IMR-90 (cell line): ENCODE measurements around the gene COL15A1. TPM values are rescaled to one million over a fixed set of nuclear protein-coding genes. Genes with fewer than 3 reads are reported as not detected.

Experiments
- ATAC-seq: fragments of 200-7000 bp; cut with Tn5 transposase; 2 replicates; pipeline ENCODE4 v1.9.1; 2020; ENCODE audit warnings: low read depth, mild to moderate bottlenecking, moderate library complexity
- BruUV-seq: library from RNA; stranded (reverse); fragments of 400-500 nt; replicated peaks from 2 replicates; lab custom pipeline; 2021; lab: Mats Ljungman, UMichigan
- CTCF ChIA-PET: fragments of 300-600 bp; formaldehyde crosslinking; extraction: SDS; loops from one replicate; lab custom pipeline; 2021; ENCODE audit warnings: antibody characterized with exemption; lab: Yijun Ruan, JAX
- POLR2A ChIA-PET: fragments of 300-600 bp; sonication (Branson Sonifier 250); formaldehyde crosslinking; loops from one replicate; lab custom pipeline; 2022; ENCODE audit warnings: antibody characterized with exemption; ENCODE audit not compliant: unreplicated experiment; lab: Charles Lee
- DNase-seq: peaks from one replicate; pipeline ENCODE4 v3.0.0; 2013
- H2AFZ ChIP-seq: replicated peaks from 2 replicates; pipeline ENCODE3; 2013; ENCODE audit warnings: low read length, mild to moderate bottlenecking; ENCODE audit not compliant: poor library complexity
- H2AK5ac ChIP-seq: 2 replicates; pipeline ENCODE4 v1.6.1; 2013; ENCODE audit warnings: low read depth, low read length, inconsistent platforms
- H2AK9ac ChIP-seq: replicated peaks from 2 replicates; pipeline ENCODE3; 2013; ENCODE audit warnings: mild to moderate bottlenecking, low read depth, low read length, moderate library complexity; ENCODE audit not compliant: poor library complexity
- H2BK120ac ChIP-seq: 2 replicates; pipeline ENCODE4 v1.6.1; 2013; ENCODE audit warnings: low read depth, low read length, inconsistent platforms
- H2BK15ac ChIP-seq: 3 replicates; pipeline ENCODE4 v1.6.1; 2013; ENCODE audit warnings: low read depth, low read length, inconsistent platforms
- H2BK20ac ChIP-seq: 2 replicates; pipeline ENCODE4 v1.6.1; 2013; ENCODE audit warnings: low read depth, mild to moderate bottlenecking, inconsistent platforms, low read length, moderate library complexity
- H2BK5ac ChIP-seq: 2 replicates; pipeline ENCODE4 v1.6.1; 2013; ENCODE audit warnings: mild to moderate bottlenecking, low read depth, low read length, inconsistent platforms; ENCODE audit not compliant: poor library complexity, severe bottlenecking
- H3K14ac ChIP-seq: replicated peaks from 2 replicates; pipeline ENCODE4 v1.6.1; 2013; ENCODE audit warnings: low read depth, low read length, inconsistent platforms
- H3K18ac ChIP-seq: 2 replicates; pipeline ENCODE4 v1.6.1; 2013; ENCODE audit warnings: low read depth, low read length, control low read depth
- H3K23ac ChIP-seq: 2 replicates; pipeline ENCODE4 v1.6.1; 2013; ENCODE audit warnings: low read depth, low read length, inconsistent platforms
- H3K27ac ChIP-seq: 2 replicates; pipeline ENCODE4 v1.5.1; 2013; ENCODE audit warnings: mild to moderate bottlenecking, control low read depth, low read length; ENCODE audit not compliant: insufficient read depth
- H3K27me3 ChIP-seq: 2 replicates; pipeline ENCODE4 v1.6.1; 2013; ENCODE audit warnings: low read length; ENCODE audit not compliant: control insufficient read depth, insufficient read depth
- H3K36me3 ChIP-seq: 2 replicates; pipeline ENCODE4 v1.6.1; 2013; ENCODE audit warnings: low read length, mixed read lengths; ENCODE audit not compliant: control insufficient read depth, insufficient read depth
- H3K4ac ChIP-seq: 2 replicates; pipeline ENCODE4 v1.6.1; 2013; ENCODE audit warnings: low read depth, low read length, inconsistent platforms
- H3K4me1 ChIP-seq: 2 replicates; pipeline ENCODE4 v1.6.1; 2013; ENCODE audit warnings: low read length, mixed read lengths; ENCODE audit not compliant: control insufficient read depth, insufficient read depth
- H3K4me2 ChIP-seq: 2 replicates; pipeline ENCODE4 v1.6.1; 2013; ENCODE audit warnings: low read depth, mild to moderate bottlenecking, control low read depth, low read length, moderate library complexity
- H3K4me3 ChIP-seq: 2 replicates; pipeline ENCODE4 v1.5.1; 2013; ENCODE audit warnings: low read depth, mild to moderate bottlenecking, control low read depth, low read length, moderate library complexity; ENCODE audit not compliant: insufficient read depth
- H3K56ac ChIP-seq: 2 replicates; pipeline ENCODE4 v1.6.1; 2013; ENCODE audit warnings: low read length, inconsistent platforms; ENCODE audit not compliant: insufficient read depth; ENCODE audit errors: extremely low read depth
- H3K79me1 ChIP-seq, 2 experiments: 2 replicates each; pipeline ENCODE4 v1.6.1; 2013; ENCODE audit warnings: low read length in 2 of 2, inconsistent platforms in 1 of 2, low read depth in 1 of 2
- H3K9ac ChIP-seq: 2 replicates; pipeline ENCODE4 v1.6.1; 2013; ENCODE audit warnings: low read depth, low read length, control low read depth
- H3K9me1 ChIP-seq: 2 replicates; pipeline ENCODE4 v1.6.1; 2013; ENCODE audit warnings: low read length, inconsistent platforms; ENCODE audit not compliant: insufficient read depth
- H3K9me3 ChIP-seq: 2 replicates; pipeline ENCODE4 v1.6.1; 2013; ENCODE audit warnings: low read length; ENCODE audit not compliant: control insufficient read depth, insufficient read depth
- H4K20me1 ChIP-seq: 2 replicates; pipeline ENCODE4 v1.6.1; 2013; ENCODE audit warnings: low read length, inconsistent platforms; ENCODE audit not compliant: insufficient read depth
- H4K5ac ChIP-seq: 2 replicates; pipeline ENCODE4 v1.6.1; 2013; ENCODE audit warnings: mild to moderate bottlenecking, low read depth, low read length, control low read depth
- H4K8ac ChIP-seq, 2 experiments: 2 replicates each; pipeline ENCODE4 v1.6.1; 2013; ENCODE audit warnings: low read depth in 2 of 2, low read length in 2 of 2, control low read depth in 1 of 2, inconsistent platforms in 1 of 2
- H4K91ac ChIP-seq: 2 replicates; pipeline ENCODE4 v1.6.1; 2013; ENCODE audit warnings: low read depth, low read length, inconsistent platforms; ENCODE audit not compliant: insufficient read depth
- FOS ChIP-seq: fragments of 150-350 bp; IDR thresholded peaks from 2 replicates; pipeline ENCODE4 v1.6.1; 2016; ENCODE audit warnings: low read depth, low read length
- USF2 ChIP-seq: fragments of 150-350 bp; IDR thresholded peaks from 2 replicates; pipeline ENCODE4 v1.6.1; 2017; ENCODE audit warnings: mild to moderate bottlenecking, antibody characterized with exemption, low read length, low read depth
- WGBS, 2 experiments: methylation state at CpG; one replicate each; pipeline versions ENCODE4 v1.1.5 to v1.1.7; 2013; ENCODE audit warnings: missing lambda C conversion rate in 2 of 2; ENCODE audit not compliant: insufficient read length in 1 of 2; ENCODE audit errors: extremely low coverage in 2 of 2; 5-methylcytosine and 5-hydroxymethylcytosine counted together
- dilution Hi-C: fragments of 300-500 bp; cut with HindIII; formaldehyde crosslinking; loops from one replicate; pipeline ENCODE4 v1.14.3; 2018; ENCODE audit warnings: low sequenced_read_pairs; ENCODE audit not compliant: unreplicated experiment
- in situ Hi-C: fragments of 300-500 bp; cut with MboI; formaldehyde crosslinking; loops from 3 replicates; pipeline ENCODE4 v1.14.3; 2019; ENCODE audit warnings: low sequenced_read_pairs, inconsistent platforms, mixed read lengths
- intact Hi-C: fragments of 100-400 bp; cut with micrococcal nuclease; formaldehyde crosslinking; loops from 2 replicates; pipeline ENCODE4 v1.10.0; 2022
- polyA plus RNA-seq, 3 experiments: library from polyadenylated mRNA; depleted of rRNA; stranded (reverse); fragments of >200 nt; gene quantifications; 2 replicates each; pipeline ENCODE4 v1.2.3, GENCODE V29; 2012; ENCODE audit warnings: low replicate concordance in 1 of 3
- total RNA-seq: library from RNA; depleted of rRNA; stranded (reverse); fragments of >200 nt; gene quantifications from 2 replicates; pipeline ENCODE4 v1.2.3, GENCODE V29; 2012

The COL15A1 gene
- total and polyA plus RNA-seq, 2 of the 4 experiments (the other 2 are of a cell fraction), result 2.2 to 3.7 TPM

GRCh38 chr9:98950262-98950661, 6.6 kb downstream of the COL15A1 start:
- intact Hi-C loops (no loop called here), in situ Hi-C loops (no loop called here), dilution Hi-C loops (no loop called here)
- no peak overlapping the region for H2AFZ ChIP-seq
- POLR2A ChIA-PET, result no interaction called here
- CTCF ChIA-PET, result no interaction called here
- no peaks in the 10 kb centered on the region for H3K9me3 ChIP-seq
- H2BK5ac ChIP-seq, result no peak overlapping the region
- no peak for DNase-seq
- no peak overlapping the region for H4K8ac ChIP-seq
- no TSS peak for BruUV-seq
- H3K9me1 ChIP-seq, result peaks cover 5% of the 10 kb centered on the region; the same call in 1 of the 2 replicates
- H4K91ac ChIP-seq, result no peak overlapping the region
- no peak overlapping the region for H3K14ac ChIP-seq
- no peak overlapping the region for H3K4me3 ChIP-seq
- peaks cover 2 to 31% of the 10 kb centered on the region in 2 experiments; a peak in 2 of 4 replicates for H3K79me1 ChIP-seq
- no peak overlapping the region for H3K4ac ChIP-seq
- H3K56ac ChIP-seq, result no peak overlapping the region
- H3K18ac ChIP-seq, result no peak overlapping the region
- no CpG with 5 or more reads among the region's 1 CpG for WGBS, 2 experiments
- no peak overlapping the region for H2BK20ac ChIP-seq
- H4K20me1 ChIP-seq, result no peaks in the 10 kb centered on the region
- TF ChIP-seq FOS (no peak), USF2 (no peak)
- H3K36me3 ChIP-seq, result peaks cover 11% of the 10 kb centered on the region; the same call in 1 of the 2 replicates
- H4K5ac ChIP-seq, result no peak overlapping the region
- H3K4me2 ChIP-seq, result no peak overlapping the region
- no peak overlapping the region for H3K23ac ChIP-seq
- H2AK9ac ChIP-seq, result no peak overlapping the region
- H3K9ac ChIP-seq, result no peak overlapping the region
- peaks cover 6% of the 10 kb centered on the region for H3K27me3 ChIP-seq
- H2BK15ac ChIP-seq, result no peak overlapping the region
- H2BK120ac ChIP-seq, result no peak overlapping the region
- H3K4me1 ChIP-seq, result no peaks in the 10 kb centered on the region; the same call in 1 of the 2 replicates
- no peak overlapping the region for H3K27ac ChIP-seq
- ATAC-seq, result no peak
- H2AK5ac ChIP-seq, result no peak overlapping the region
